Muscle layer of colon (tissue), 2 donors: ENCODE data around the gene PCDH8.

Source experiments
- H3K27ac ChIP-seq: one replicate; pipeline ENCODE4 v1.7.0; 2013; ENCODE audit warnings: low read depth, mild to moderate bottlenecking, low read length, moderate library complexity
- H3K27me3 ChIP-seq, 2 donors: one replicate each; pipeline ENCODE4 v1.7.0; 2013; ENCODE audit warnings: low read length in 2 of 2, mild to moderate bottlenecking in 2 of 2; ENCODE audit not compliant: insufficient read depth in 2 of 2, control insufficient read depth in 1 of 2
- H3K36me3 ChIP-seq: one replicate; pipeline ENCODE4 v1.7.0; 2013; ENCODE audit warnings: mild to moderate bottlenecking, low read length; ENCODE audit not compliant: insufficient read depth
- H3K4me1 ChIP-seq: one replicate; pipeline ENCODE4 v1.7.0; 2013; ENCODE audit warnings: mild to moderate bottlenecking, low read length; ENCODE audit not compliant: insufficient read depth
- H3K4me3 ChIP-seq, 2 donors: one replicate each; pipeline ENCODE4 v1.7.0; 2013; ENCODE audit warnings: low read length in 2 of 2, low read depth in 1 of 2, mild to moderate bottlenecking in 1 of 2, moderate library complexity in 1 of 2
- H3K9ac ChIP-seq: one replicate; pipeline ENCODE4 v1.7.0; 2013; ENCODE audit warnings: low read length
- H3K9me3 ChIP-seq: one replicate; pipeline ENCODE4 v1.7.0; 2013; ENCODE audit warnings: mild to moderate bottlenecking, low read length
- donor health status: abdominal sarcoma.
- donor health status: Adenocarcinoma of cecum.

The PCDH8 gene

DNA sequence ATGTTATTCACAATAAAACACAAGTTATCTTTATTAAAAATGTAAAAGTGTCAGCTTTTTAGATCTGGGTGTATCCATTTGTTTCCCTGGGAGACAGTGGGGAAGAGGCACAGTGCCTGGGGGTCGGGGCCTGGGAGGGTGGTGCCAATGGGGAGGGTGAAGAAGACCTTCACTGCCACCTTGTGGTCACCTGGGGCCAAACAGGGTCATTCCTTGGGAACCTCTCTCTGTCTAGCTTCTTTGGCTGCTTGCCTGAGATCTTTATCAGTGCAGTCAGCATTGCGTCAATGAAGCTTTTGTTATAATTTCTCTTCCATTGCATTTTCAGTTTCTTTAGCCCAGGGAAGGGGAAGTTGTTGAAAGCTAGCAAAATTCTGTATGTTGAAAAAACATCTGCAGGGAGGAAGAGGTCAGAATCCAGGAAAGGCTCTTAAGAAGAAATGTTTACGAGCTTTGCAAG lies 39.1 kb downstream of the PCDH8 start:
- Histone ChIP-seq H3K27me3 (no peaks in the 10 kb centered on the region), H3K4me3 (no peak overlapping the region), H3K36me3 (no peaks in the 10 kb centered on the region), H3K4me1 (no peaks in the 10 kb centered on the region), H3K9me3 (no peaks in the 10 kb centered on the region), H3K27ac (no peak overlapping the region), H3K9ac (no peak overlapping the region)

DNA sequence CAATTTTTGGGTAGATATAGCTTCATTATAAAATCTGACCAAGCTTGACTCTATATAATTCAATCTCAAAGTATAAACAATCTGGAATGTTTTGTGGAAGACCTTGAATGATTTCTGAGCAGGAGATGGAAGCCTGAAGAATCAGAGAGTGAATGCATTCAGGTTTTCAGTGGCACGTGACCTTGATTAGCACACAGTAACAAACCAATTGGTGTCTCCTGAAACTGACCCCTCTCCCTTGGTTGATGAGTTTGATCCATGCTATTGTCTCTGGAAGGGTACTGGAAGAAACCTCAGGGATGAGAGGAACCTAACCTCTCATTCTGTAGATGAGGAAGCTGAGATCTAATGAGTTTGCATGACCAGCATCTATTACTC lies 39.6 kb downstream of the PCDH8 start:
- no peak overlapping the region for H3K9ac ChIP-seq
- H3K4me1 ChIP-seq, result no peaks in the 10 kb centered on the region
- H3K27ac ChIP-seq, result no peak overlapping the region
- H3K9me3 ChIP-seq, result no peaks in the 10 kb centered on the region
- no peaks in the 10 kb centered on the region for H3K27me3 ChIP-seq
- no peak overlapping the region for H3K4me3 ChIP-seq
- H3K36me3 ChIP-seq, result no peaks in the 10 kb centered on the region

DNA sequence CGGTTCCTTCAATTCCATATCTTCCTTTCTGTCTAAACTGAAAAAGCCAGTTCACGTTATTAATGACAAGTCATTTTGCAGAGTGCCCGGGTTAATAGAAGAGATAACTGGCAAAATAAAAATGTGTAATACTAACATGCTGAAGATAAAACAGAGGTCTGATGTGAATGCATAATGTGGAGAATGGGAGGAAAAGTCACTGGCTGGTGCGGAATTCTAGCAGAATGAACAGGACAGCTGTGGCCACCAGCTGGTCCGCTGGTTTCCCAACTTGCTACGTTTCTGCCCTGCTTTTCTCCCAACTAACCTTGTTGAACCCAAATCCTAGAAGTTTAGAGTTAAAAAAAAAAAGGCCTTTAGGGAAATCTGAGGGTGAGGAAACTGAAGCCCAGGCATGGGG lies 42.4 kb downstream of the PCDH8 start:
- no peaks in the 10 kb centered on the region for H3K36me3 ChIP-seq
- no peaks in the 10 kb centered on the region for H3K9me3 ChIP-seq
- no peaks in the 10 kb centered on the region for H3K4me1 ChIP-seq
- no peak overlapping the region for H3K27ac ChIP-seq
- no peaks in the 10 kb centered on the region for H3K27me3 ChIP-seq
- no peak overlapping the region for H3K4me3 ChIP-seq
- H3K9ac ChIP-seq, result no peak overlapping the region

DNA sequence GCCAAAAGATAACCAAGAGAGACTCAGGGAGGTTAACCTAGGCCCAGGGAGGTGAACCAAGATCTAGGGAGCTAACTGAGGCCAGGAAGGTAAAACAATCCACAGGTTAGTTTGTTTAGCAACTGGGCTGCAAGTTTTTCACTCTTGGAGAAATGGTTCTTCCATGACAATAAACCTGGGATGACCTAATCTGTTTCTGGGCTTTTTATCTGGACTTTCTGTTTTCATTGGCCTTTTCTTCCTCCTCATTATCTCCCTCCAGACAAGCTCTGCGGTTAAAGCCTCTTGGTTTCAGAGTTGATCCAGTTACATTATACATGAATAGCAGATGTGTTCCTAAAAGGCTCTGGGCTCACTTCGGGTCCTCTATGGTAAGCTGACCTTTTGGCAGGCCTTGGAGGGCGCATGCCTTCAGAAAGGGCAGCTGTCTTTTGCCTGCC lies 44.2 kb downstream of the PCDH8 start:
- Histone ChIP-seq H3K27ac (no peak overlapping the region), H3K36me3 (no peaks in the 10 kb centered on the region), H3K9ac (no peak overlapping the region), H3K4me3 (no peak overlapping the region), H3K9me3 (no peaks in the 10 kb centered on the region), H3K27me3 (no peaks in the 10 kb centered on the region), H3K4me1 (no peaks in the 10 kb centered on the region)

DNA sequence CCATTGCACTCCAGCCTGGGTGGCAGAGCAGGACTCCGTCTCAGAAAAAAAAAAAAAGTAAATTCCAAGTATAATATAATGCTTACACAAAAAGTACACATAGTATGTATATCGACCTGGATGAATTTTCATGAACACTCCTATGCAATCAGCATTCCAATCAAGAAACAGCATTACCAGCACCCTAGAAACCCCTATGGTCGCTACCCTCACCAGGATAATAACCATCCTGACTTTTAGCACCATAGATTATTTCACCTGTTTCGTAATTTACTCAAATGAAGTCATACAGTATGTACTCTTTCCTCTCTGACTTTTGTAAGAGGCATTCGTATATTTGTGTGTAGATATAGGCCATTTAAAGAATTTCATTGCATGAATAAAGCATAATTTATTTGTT lies 47.6 kb downstream of the PCDH8 start:
- Histone ChIP-seq H3K9me3 (no peaks in the 10 kb centered on the region), H3K9ac (no peak overlapping the region), H3K27ac (no peak overlapping the region), H3K36me3 (no peaks in the 10 kb centered on the region), H3K27me3 (no peaks in the 10 kb centered on the region), H3K4me3 (no peak overlapping the region), H3K4me1 (no peaks in the 10 kb centered on the region)

DNA sequence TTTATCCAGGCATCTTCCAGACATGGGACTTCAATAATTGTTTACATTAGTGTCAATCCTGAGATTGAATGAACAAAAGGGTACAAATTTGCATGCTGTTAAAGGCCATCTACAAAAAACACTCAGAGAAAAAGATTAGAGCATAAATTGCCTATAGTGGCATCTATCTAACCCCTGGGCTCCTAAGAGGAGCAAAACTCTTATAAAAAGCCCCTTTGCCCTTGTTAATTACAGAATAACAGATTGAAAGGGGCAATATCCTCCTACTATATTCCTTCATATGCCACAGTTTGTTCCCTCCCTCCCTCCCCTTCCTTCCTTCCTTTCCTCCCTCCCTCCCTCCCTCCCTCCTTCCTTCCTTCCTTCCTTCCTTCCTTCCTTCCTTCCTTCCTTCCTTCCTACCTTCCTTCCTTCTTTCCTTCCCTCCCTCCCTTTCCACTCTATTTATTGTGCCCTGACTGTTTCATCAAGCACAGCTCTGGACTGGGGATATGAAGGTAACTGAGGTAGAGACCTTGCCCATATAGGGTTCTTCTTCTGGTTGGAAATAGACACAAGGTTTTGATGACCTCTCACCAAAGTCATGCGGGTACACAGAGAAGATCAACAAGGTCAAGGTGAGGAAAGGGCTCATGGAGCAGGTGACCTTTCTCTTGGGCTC lies 49.5 kb downstream of the PCDH8 start:
- Histone ChIP-seq H3K4me3 (no peak overlapping the region), H3K9ac (no peak overlapping the region), H3K27me3 (no peaks in the 10 kb centered on the region), H3K4me1 (no peaks in the 10 kb centered on the region), H3K27ac (no peak overlapping the region), H3K36me3 (no peaks in the 10 kb centered on the region), H3K9me3 (no peaks in the 10 kb centered on the region)

DNA sequence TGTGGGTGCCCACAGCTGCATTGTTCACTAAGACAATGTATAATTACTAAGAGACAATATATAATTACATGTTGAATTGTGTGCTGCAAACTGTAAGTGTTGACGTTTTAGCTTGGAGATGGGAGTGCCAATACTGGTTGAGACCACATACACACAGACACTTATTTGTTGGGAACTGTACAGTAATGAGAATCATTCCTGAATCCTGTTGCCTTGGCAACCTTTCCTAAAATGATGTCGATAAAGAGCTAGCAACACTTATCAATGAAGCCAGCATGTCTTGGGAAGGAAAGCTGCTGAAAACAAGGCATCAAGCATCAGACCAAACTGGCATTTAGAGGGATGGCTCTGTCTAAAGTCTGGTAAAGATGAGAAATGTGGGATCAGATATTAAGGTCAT lies 51.3 kb downstream of the PCDH8 start:
- H3K27me3 ChIP-seq, result no peaks in the 10 kb centered on the region
- H3K36me3 ChIP-seq, result no peaks in the 10 kb centered on the region
- no peak overlapping the region for H3K27ac ChIP-seq
- no peaks in the 10 kb centered on the region for H3K9me3 ChIP-seq
- no peak overlapping the region for H3K9ac ChIP-seq
- no peak overlapping the region for H3K4me3 ChIP-seq
- H3K4me1 ChIP-seq, result no peaks in the 10 kb centered on the region

DNA sequence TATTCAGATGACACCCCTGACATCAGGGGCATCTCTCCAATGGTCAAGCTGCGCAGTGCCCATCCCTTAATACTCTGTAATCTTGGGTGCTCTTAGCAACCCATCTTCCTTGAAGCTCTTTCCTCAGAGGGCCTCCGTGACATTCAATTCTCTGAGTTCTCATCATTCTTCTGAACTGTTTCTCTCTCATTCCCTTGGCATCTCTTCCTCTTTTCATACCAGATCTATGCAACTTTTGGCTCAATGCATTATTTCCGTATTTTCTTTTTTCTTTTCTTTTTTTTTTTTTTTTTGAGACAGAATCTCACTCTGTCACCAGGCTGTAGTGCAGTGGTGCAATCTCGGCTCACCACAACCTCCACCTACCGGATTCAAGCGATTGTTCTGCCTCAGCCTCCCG lies 53.9 kb downstream of the PCDH8 start:
- no peaks in the 10 kb centered on the region for H3K4me1 ChIP-seq
- H3K36me3 ChIP-seq, result no peaks in the 10 kb centered on the region
- no peaks in the 10 kb centered on the region for H3K27me3 ChIP-seq

DNA sequence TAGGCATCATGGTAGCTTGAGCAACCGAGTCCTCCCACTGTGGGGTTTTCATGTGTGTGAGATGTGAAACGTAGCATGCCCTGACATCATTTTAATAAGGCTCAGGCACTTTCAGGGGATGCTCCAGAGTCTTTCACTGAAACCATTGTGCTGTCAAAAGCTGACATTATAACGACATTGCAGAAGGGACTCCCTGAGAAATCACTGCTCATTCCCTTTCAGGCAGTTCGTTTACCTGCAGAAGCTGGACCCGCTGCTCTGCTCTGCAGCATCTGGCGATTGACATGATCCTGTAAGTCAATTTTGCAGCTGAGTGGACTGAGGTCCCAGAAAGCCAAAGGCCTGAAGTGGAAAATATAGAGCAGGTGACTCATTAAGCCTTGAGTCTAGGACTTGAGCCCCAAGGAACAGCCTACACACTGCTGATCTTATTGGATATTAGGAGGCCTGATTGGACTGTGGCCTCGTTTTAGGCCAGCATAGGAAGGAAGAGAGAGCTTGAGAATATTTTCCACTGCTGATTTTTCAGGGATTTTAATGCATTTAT lies 54.9 kb downstream of the PCDH8 start:
- no peak overlapping the region for H3K9ac ChIP-seq
- H3K4me1 ChIP-seq, result no peaks in the 10 kb centered on the region
- no peak overlapping the region for H3K4me3 ChIP-seq
- no peak overlapping the region for H3K27ac ChIP-seq
- H3K27me3 ChIP-seq, result no peaks in the 10 kb centered on the region
- H3K36me3 ChIP-seq, result no peaks in the 10 kb centered on the region
- no peaks in the 10 kb centered on the region for H3K9me3 ChIP-seq

More for the DNA sequence above, 53.9 kb downstream of the PCDH8 start:
- no peak overlapping the region for H3K27ac ChIP-seq
- no peak overlapping the region for H3K4me3 ChIP-seq
- H3K9me3 ChIP-seq, result no peaks in the 10 kb centered on the region
- no peak overlapping the region for H3K9ac ChIP-seq
